Measurements from ENCODE around the gene HSD17B14.

The HSD17B14 gene

DNA sequence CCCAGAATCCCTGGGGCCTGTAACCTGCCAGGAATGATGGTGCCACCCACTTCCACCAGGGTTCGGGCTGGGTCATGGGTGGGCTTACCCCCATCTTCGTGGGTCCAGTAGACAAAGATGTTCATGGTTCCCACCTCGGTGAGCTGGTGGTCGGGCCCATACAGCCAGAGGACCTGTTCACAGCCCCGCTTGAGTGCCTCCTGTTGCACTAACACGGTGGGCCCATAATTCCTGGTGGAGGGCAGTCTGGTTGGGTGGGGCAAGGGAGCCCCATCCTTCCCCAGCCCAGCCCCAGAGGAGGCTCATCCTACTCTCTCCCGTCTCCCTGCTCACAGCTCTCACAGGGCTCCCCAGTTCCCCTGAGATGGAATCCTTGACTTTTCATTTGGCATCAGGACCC, 39.2 kb downstream of the HSD17B14 start:
- no peak overlapping the region for H3K27ac ChIP-seq
- no peaks in the 10 kb centered on the region for H3K9me3 ChIP-seq (ENCODE audit: severe bottlenecking)
- TF ChIP-seq, protein P1, sequence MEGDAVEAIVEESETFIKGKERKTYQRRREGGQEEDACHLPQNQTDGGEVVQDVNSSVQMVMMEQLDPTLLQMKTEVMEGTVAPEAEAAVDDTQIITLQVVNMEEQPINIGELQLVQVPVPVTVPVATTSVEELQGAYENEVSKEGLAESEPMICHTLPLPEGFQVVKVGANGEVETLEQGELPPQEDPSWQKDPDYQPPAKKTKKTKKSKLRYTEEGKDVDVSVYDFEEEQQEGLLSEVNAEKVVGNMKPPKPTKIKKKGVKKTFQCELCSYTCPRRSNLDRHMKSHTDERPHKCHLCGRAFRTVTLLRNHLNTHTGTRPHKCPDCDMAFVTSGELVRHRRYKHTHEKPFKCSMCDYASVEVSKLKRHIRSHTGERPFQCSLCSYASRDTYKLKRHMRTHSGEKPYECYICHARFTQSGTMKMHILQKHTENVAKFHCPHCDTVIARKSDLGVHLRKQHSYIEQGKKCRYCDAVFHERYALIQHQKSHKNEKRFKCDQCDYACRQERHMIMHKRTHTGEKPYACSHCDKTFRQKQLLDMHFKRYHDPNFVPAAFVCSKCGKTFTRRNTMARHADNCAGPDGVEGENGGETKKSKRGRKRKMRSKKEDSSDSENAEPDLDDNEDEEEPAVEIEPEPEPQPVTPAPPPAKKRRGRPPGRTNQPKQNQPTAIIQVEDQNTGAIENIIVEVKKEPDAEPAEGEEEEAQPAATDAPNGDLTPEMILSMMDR (IDR thresholded peaks at IDR 0.05; ENCODE audit: low read depth, low read length), result no peak
- no peaks in the 10 kb centered on the region for H3K27me3 ChIP-seq (ENCODE audit: insufficient read depth, low read depth, severe bottlenecking)
- H3K36me3 ChIP-seq, result peaks cover 9% of the 10 kb centered on the region
- no peak for DNase-seq
- H3K4me3 ChIP-seq (ENCODE audit: low read depth, low read length), result no peak overlapping the region

DNA sequence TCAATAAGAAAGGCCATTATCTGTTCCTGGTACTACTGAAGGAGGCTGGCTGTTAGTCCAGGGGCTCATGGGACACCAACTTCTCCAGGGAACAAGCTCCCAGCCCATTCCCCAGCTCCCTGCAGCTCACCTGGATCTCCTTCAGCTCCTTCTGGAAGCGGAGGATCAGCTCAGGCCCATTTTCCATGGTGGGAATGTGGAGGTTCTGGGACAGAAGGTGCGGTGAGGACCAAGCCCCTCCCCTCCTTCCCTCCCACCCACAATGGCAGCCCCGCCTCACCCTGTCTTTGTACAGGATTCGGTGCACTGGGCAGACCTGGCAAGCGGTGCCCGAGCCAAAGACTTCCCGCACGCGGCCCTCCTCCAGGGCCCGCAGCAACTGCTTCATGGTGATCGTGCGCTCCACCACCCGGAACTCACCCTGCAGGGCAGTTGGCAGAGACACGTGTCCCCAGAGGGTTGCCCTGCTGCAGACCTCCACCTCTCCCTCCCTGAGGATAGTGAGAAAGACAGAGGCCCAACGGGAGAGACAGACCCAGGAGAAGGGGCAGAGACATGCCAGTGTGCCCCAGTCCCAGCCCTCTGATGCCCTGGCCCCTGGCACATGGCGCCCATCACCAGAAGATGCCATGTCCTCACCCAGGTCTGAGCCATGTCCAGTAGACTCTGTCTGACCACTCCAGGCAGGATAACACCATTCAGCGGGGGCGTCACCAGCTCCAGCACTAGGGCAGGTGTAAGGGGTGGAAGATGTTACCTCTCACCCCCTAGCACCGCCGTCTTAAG, 39.8 kb downstream of the HSD17B14 start:
- H3K27ac ChIP-seq, result peak overlapping the region; percentile 53
- no peak for DNase-seq

DNA sequence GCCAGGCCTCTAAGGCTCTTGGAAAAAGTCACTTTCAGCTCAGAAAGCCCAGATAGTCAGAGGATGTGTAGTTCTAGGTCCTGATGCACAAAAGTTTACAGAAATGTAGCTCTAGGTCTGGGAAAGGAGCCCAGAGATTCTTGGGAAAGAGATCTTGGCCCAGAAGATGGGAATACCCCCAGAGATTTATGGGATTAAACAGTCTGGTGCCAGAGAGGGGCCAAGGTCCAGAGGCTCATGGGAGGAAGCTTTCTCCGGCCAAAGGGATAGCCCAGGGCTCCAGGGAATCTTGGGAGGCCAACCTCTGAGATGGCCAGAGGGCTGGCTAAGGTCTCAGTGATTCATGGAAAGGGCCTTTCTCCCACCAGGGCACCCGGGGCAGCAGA, 40.6 kb downstream of the HSD17B14 start:
- H3K27me3 ChIP-seq (ENCODE audit: insufficient read depth, low read depth, severe bottlenecking), result no peaks in the 10 kb centered on the region
- no peak overlapping the region for H3K4me3 ChIP-seq (ENCODE audit: low read depth, low read length)

More for the DNA sequence above, 39.8 kb downstream of the HSD17B14 start:
- Histone ChIP-seq H3K4me3 (ENCODE audit: low read depth, low read length) (no peak overlapping the region), H3K9me3 (ENCODE audit: severe bottlenecking) (no peaks in the 10 kb centered on the region), H3K36me3 (peaks cover 9% of the 10 kb centered on the region), H3K27me3 (ENCODE audit: insufficient read depth, low read depth, severe bottlenecking) (no peaks in the 10 kb centered on the region)
- TF ChIP-seq, protein P1 (IDR thresholded peaks at IDR 0.05; ENCODE audit: low read depth, low read length), result no peak

DNA sequence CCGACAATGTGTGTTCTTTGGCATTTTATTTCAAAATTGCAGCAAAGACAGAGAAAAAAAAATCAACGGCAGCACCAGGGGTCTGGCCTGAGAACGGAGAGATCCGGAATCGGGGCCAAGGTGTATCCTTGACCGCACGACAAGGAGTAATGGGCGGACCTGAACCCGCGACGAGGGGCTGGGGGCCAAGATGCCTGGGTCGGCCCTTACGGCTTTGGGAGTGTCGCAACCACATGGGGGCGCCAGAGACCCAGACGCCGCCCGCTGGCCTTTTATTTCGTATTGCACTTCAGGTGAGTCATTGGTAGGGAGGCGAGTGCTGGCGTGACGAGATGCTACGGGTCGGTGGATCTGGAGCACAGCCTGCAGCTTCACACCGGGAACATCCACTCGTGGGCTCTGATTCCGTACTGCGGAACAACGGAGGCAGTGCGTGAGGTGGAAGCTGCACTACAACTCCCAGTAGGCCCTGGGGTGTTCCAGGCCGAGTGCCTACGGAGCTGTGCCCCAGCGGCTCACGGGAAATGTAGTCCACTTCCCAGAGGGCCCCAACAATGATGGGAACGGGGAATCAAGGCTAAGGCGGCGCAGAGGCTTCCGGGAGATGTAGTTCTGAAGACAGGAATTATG, 41.1 kb downstream of the HSD17B14 start:
- TF ChIP-seq, protein P1 (IDR thresholded peaks at IDR 0.05; ENCODE audit: low read depth, low read length), result peak; percentile 80
- H3K27ac ChIP-seq, result peak overlapping the region; percentile 53

More for the DNA sequence above, 40.6 kb downstream of the HSD17B14 start:
- peak; percentile 40 for DNase-seq
- peak overlapping the region; percentile 53 for H3K27ac ChIP-seq
- peaks cover 9% of the 10 kb centered on the region for H3K36me3 ChIP-seq
- H3K9me3 ChIP-seq (ENCODE audit: severe bottlenecking), result no peaks in the 10 kb centered on the region
- TF ChIP-seq, protein P1 (IDR thresholded peaks at IDR 0.05; ENCODE audit: low read depth, low read length), result no peak

DNA sequence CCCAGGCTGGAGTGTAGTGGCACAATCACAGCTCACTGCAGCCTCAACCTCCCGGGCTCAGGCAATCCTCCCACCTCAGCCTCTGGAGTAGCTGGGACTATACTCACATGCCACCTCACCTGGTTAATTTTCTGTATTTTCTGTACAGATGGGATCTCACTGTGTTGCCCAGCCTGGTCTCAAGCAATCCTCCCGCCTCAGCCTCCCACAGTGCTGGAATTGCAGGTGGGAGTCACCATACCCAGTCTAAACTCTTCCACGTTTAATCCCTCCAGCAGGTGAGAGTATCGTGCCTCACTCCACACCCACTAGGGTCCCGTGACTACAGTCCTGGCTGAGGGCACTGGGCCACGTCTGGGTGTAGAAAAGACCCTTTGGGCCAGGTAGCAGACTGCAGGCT, 42.0 kb downstream of the HSD17B14 start:
- Histone ChIP-seq H3K9me3 (ENCODE audit: severe bottlenecking) (no peaks in the 10 kb centered on the region), H3K27me3 (ENCODE audit: insufficient read depth, low read depth, severe bottlenecking) (no peaks in the 10 kb centered on the region), H3K36me3 (peaks cover 9% of the 10 kb centered on the region), H3K4me3 (ENCODE audit: low read depth, low read length) (no peak overlapping the region), H3K27ac (no peak overlapping the region)
- TF ChIP-seq, protein P1 (IDR thresholded peaks at IDR 0.05; ENCODE audit: low read depth, low read length), result no peak
- no peak for DNase-seq

More for the DNA sequence above, 41.1 kb downstream of the HSD17B14 start:
- Histone ChIP-seq H3K27me3 (ENCODE audit: insufficient read depth, low read depth, severe bottlenecking) (no peaks in the 10 kb centered on the region), H3K36me3 (peaks cover 9% of the 10 kb centered on the region), H3K4me3 (ENCODE audit: low read depth, low read length) (peak overlapping the region; percentile 49), H3K9me3 (ENCODE audit: severe bottlenecking) (no peaks in the 10 kb centered on the region)
- DNase-seq, result peak; percentile 94
